ENCODE measurements around the gene LAMP2. TPM values are rescaled to one million over a fixed set of nuclear protein-coding genes. Genes with fewer than 3 reads are reported as not detected.
"Not testable (repeated sequence)": the region's sequence is repeated elsewhere in the genome, so short reads cannot be mapped to it uniquely, and the experiment has no call there.

Gene LAMP2
- total RNA-seq, result 10 to 100 TPM; 36.7 to 39.8 TPM

DNA sequence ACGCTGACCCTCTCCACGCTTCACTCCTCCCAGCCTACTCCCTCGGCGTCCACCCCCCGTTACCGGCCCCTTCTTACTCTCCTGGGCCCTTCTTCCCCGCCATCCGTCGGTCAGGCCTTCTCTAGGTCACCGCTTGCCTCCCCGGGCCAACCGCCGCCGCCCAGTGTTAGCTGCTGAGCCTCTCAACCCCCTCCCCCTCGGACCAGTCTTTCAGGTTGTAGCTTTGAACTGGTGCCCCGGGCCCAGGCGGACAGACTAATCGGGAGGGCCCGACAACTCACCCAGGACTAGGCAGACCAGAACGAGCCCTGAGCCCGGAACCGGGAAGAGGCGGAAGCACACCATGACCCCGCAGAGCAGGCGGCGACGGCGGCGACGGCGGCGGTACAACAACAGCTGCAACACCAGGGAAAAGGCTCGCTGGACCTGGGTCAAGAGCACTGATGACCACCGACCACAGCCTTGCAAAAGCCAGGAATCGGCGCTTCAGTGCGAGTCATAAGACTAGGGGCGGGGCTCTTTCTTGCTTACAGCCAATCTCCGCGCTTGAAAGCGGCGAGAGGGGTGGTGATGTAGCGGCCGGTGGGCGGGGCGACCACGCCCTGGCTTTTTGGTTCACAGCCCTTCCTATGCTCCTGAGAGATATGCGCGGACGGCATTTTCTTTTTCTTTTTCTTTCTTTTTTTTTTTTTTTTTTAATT is at the start of gene LAMP2:
Gene LAMP2 (minus strand): TSS at position 472 of the 701 bp plus-strand sequence. CDS start 127 bp downstream, at position 345.
- ChIA-PET CTCF (no interaction called here), POLR2A (interaction anchor here (0.6 to 1.4 kb wide), 2 partner anchors 17 to 306 kb away, joined by 3 to 4 read pairs; no protein-coding TSS in a partner anchor)

DNA sequence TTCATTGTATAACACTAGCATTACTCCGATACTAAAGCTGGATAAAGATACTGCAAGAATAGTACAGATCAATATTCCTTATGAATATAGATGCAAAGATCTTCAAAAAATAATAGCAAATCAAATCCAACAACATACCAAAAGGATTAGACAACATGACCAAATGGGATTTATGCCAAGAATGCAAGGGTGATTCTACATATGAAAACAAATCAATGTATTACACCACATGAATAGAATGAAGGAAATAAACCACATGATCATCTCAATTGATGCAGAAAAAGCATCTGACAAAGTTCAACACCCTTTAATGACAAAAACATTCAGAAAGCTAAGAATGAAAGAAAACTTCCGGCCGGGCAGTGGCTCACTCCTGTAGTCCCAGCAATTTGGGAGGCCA is 48.8 kb upstream of the LAMP2 start:
- POLR2A ChIA-PET, result no interaction called here
- CTCF ChIA-PET, result no interaction called here

DNA sequence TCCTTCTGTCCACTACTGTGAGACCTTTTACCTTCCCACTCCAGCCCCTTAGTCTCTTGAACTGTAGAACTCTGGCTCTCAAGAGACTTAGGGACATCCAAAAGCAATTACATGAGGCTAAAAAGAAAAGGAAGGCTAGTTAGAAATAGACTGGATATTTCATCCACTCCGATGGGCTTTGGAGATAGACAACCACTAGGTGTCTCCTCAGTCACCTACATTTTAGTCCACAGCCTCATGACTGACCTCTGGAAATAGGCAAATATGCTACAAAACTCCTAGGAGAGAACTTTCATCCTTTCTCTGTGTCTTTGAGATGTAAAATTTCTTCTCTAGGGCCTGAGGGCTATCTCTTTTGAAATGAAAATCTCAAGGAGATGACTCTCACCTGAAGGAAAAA is 45.1 kb upstream of the LAMP2 start:
- POLR2A ChIA-PET, result no interaction called here
- CTCF ChIA-PET, result interaction anchor here (0.7 kb wide), 1 partner anchor 207 kb away, joined by 4 read pairs; no protein-coding TSS in a partner anchor

DNA sequence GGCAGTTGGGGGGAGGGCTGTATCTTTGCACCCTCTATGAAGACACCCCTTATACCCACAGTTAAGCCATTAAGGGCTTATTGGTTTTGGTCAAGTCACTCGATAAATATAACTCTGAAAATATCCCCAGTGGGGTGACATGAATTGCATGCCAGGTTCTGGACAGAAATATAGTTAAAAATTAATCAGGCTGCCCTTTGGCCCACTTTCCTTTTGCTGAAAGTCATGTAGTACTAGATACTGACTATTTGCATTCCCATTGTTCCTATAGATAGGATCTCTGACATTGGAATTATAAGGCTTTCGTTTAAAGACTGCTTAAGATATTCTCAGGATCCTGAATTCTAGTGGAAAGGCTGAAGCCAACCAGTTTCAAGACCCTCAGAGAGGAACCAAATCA is 43.5 kb upstream of the LAMP2 start:
- CTCF ChIA-PET, result no interaction called here

DNA sequence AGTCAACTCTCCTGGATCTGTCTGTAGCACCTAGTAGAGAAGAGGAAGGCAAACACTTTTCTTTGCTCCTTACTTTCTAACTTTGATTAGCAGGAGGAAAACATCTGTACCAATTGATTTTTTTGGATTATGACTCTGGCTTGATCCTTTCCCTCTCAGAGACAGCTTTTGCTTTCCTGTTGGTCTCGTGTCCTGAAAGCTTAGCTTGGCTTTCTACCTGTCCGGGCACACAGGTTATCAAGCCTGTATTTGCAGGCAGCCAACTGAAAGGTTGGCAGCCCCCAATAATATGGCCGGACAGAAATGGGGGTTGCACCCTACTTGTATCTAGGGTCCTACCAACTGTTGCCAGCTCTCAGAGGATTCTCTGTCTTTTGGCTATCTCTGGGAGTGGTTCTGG is 43.1 kb upstream of the LAMP2 start:
- ChIA-PET POLR2A (no interaction called here), CTCF (no interaction called here)

More for the DNA sequence above, 43.5 kb upstream of the LAMP2 start:
- POLR2A ChIA-PET, result no interaction called here

DNA sequence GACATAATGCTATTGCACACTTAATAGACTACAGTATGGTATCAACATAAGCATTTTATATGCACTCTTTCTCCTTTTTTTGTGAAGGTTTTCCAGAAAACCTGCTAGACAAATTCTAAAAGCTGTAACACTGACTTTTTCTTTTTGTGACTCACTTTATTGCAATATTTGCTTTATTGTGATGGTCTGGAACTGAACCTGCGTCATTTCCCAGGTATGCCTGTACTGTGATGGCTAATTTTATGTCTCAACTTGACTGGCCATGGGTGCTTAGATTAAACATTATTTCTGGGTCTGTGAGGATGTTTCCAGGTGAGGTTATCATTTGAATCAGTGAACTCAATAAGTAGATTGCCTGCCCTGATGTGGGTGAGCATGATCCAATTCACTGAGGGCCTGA is 35.5 kb upstream of the LAMP2 start:
- ChIA-PET CTCF (no interaction called here), POLR2A (no interaction called here)

DNA sequence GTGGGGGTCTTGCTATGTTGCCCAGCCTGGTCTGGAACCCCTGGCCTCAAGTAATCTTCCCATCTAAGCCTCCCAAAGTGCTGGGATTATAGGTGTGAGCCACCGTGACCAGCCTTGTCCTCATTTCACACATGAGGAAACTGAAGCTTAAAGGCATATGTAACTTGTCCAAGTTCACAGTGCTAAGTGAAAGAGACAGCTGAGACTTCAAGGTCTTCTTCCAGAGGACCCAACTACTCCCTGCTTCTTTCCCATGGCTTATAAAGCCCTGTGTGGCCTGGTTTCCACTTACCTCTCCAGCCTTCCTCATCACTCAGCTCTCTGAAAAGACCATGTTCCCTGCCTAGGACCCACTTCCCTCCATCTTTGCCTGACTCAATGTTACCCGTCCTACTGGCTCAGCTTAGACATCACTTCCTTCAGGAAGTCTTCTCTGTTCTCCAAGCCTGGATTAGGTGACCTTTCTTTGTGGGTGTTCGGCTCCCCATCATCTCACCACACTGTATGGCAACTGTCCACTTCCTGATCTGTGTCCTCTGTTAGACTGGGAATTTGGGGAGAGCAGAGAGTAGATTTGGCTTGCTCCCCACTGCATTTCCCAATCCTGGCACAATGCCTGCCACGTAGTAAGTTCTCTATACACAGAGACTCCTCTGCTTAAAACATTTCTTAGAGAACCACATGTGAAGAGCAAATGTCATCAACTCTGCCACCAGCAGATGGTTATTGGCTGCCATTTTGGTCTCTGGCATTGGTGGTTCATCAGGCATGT is 30.4 kb upstream of the LAMP2 start:
- POLR2A ChIA-PET, result no interaction called here
- CTCF ChIA-PET, result interaction anchor here (0.6 kb wide), 1 partner anchor 371 kb away, joined by 3 read pairs; no protein-coding TSS in a partner anchor

DNA sequence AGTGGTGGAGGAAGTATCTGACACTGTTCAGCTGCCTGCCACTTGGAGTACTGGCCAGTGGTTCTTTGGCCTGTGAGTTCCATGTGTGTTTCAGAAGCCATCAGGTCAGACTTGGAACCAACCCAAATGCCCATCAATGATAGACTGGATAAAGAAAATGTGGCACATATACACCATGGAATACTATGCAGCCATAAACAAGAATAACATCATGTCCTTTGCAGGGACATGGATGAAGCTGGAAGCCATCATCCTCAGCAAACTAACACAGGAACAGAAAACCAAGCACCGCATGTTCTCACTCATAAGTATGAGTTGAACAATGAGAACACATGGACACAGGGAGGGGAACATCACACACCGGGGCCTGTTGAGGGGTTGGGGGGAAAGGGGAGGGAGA is 21.0 kb upstream of the LAMP2 start:
- CTCF ChIA-PET, POLR2A ChIA-PET: not testable (repeated sequence)

DNA sequence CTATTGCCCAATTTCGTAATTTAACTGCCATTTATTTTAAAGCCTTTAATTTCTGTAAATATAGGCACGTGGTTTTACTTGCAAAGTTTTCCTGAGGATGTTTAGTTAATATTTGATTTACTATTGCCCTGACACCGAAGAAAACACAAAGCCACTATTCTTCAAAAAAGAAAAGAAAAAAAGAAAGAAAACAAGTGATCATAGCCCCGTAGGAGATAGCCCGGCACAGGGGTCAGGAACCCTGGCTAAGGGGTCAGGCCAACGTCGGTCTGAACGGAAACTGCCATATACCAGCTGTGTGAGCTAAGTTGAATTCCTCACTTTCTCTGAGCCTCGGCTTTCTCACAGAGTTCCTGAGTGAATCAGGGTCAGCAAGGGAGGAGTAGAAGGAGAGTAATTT is 17.7 kb upstream of the LAMP2 start:
- CTCF ChIA-PET, result interaction anchor here (0.7 to 1.1 kb wide), 3 partner anchors 24 to 221 kb away, joined by 3 read pairs; no protein-coding TSS in a partner anchor
- POLR2A ChIA-PET, result no interaction called here

DNA sequence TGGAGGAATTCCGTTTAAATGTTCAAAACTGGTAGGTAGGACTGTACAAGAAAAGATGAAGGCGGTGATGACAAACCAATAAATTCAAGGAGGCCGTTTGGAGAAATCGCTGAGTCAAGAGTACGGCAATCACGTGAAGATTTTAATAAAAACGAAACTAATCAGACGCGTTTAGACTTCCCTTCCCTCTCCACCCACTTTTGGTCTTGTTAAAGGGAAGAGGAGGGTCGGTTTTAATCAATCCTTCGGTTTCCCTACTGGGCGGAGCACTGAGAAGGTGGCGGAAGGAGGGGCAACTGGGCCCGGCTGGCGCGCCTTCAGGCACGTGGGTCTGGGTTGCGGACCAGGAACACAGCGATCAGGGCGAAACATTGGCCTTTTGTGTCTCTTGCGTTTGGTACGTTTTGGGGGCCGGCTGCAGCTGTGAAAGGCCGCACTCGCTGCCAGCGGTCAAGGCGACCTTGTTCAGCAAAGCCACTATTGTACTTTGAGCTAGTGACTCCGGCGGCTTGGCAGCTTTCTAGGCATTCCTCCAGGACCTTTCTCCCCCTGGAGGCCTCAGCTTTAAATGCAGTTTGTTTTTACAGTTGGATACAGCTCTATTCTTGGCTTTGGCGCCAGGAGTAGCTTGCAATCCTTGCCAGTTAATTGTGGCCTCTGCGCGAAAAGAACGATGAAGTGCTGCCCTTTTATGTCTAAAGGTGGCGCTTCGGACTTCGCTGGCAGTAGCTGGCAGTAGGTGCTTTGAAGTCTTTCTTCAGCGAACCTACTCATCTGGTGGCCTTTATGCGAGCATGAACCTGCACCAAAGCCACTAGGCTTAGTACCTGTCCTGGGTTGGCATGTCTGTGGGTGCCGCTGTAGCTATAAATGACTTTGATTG is 16.8 kb upstream of the LAMP2 start:
- CTCF ChIA-PET, result interaction anchor here (0.9 to 1.1 kb wide), 2 partner anchors 114 to 220 kb away, joined by 3 read pairs; no protein-coding TSS in a partner anchor
- POLR2A ChIA-PET, result interaction anchor here (1.0 kb wide), 1 partner anchor 17 kb away, joined by 4 read pairs; the partner anchor contains the start of gene LAMP2

DNA sequence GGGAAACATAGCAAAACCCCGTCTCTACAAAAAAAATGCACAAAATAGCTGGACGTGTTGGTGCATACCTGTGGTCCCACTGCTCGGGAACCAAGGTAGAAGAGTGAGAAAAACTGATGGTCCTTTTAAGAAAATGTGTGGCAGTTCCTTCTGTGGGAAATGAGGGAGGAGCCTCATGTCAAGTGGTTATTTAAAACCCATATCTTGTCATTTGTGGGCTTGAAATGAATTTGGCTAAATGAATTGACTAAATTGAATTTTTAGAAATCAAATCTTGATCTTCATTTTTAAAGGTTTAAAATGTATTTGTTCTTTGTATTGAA is 16.2 kb upstream of the LAMP2 start:
- POLR2A ChIA-PET, result no interaction called here
- CTCF ChIA-PET, result no interaction called here

DNA sequence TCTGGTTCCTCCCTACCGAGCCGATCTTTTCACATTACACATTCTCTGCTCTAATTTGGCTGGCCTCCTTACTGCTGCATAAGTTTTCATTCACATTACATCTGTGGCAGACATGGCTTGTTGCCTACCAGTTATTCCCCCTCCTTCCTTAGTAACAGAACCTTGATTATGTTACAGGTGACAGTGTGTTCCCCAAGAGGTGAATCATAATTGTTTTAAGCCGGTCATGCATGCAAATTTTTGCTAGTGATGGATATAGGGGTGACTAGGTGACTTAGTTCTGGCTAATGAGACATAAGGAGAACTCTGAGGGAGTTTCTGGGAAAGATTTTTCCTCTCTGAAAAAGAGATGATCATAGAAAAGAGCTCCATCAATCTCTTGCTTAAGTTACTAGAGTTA is 8.4 kb upstream of the LAMP2 start:
- ChIA-PET POLR2A (no interaction called here), CTCF (no interaction called here)

DNA sequence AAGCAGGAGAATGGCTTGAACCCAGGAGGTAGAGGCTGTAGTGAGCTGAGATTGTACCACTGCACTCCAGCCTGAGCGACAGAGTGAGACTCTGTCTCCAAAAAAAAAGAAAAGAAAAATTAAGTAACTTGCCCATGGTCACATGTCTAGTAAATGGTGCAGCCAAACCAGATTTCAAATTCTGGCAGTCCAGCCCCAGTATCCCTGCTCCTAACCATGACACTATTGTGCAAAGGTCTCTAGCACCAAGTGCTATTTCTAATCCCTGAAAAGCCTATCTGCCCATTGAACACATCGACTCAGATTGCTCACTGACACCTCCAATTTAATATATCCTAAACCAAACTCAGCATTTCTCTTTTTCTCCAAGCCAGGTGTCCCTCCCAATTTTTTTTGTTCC is 7.6 kb upstream of the LAMP2 start:
- ChIA-PET CTCF (no interaction called here), POLR2A (no interaction called here)

DNA sequence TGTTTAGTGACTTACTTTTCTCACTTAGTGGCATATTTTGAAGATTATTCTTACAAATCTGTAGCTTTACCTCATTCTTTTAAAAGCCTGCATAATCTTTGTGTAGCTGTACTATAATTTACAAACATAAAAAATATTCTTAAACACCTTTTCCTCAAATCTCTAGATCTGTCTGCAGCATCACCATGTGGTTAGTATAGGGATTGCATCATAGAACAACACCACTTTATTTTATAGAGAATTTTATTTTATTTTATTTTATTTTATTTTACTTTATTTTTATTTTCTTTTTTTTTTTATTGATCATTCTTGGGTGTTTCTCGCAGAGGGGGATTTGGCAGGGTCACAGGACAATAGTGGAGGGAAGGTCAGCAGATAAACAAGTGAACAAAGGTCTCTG is 6.4 kb upstream of the LAMP2 start:
- CTCF ChIA-PET, POLR2A ChIA-PET: not testable (repeated sequence)

DNA sequence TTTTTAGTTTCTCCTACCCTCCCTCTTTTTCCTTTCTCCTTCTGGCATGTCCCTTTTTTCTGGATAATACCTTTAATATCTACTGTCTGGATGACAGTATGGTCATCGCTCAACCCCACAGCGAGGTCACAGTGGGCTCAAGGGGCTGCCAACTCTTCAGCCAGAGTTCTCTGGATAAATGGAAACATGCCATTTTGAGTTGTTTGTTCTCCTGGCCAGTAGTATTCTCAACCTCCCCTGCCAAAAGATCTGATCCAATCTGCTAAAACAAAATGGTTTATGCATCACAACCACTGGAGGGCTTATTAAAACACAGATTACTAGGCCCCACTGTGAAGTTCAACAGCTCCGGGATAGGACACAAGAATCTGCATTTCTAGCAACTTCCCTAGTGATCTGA is 5.0 kb upstream of the LAMP2 start:
- ChIA-PET POLR2A (no interaction called here), CTCF (no interaction called here)

DNA sequence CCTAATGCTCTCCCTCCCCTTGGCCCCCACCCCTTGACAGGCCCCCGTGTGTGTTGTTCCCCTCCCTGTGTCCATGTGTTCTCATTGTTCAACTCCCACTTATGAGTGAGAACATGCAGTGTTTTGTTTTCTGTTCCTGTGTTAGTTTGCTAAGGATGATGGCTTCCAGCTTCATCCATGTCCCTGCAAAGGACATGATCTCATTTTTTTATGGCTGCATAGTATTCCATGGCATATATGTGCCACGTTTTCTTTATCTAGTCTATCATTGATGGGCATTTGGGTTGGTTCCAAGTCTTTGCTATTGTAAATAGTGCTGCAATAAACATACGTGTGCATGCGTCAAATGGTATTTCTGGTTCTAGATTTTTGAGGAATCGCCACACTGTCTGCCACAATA is 561 bp upstream of the LAMP2 start:
- CTCF ChIA-PET, result not testable (repeated sequence)

DNA sequence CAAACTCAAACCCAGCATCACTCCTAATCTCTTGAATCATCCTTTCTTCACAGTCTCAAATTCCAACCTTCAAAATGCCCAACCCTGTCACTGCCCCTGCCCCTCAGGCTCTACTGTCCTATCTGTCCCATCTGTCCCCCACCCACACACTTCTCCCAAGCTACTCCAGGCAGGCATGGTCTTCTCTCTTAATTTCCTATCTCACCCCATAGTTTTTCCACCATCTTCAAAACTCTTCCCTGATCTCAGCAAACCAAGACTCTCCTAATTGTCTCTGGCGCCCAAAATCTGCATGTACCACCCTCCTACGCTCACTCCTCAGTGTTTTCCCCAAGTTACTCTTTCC is 644 bp downstream of the LAMP2 start:
- ChIA-PET POLR2A (interaction anchor here (1.4 kb wide), 1 partner anchor 18 kb away, joined by 4 read pairs; no protein-coding TSS in a partner anchor), CTCF (no interaction called here)

More for the DNA sequence above, 561 bp upstream of the LAMP2 start:
- POLR2A ChIA-PET, result interaction anchor here (0.6 to 1.4 kb wide), 2 partner anchors 16 to 305 kb away, joined by 3 to 4 read pairs; no protein-coding TSS in a partner anchor

DNA sequence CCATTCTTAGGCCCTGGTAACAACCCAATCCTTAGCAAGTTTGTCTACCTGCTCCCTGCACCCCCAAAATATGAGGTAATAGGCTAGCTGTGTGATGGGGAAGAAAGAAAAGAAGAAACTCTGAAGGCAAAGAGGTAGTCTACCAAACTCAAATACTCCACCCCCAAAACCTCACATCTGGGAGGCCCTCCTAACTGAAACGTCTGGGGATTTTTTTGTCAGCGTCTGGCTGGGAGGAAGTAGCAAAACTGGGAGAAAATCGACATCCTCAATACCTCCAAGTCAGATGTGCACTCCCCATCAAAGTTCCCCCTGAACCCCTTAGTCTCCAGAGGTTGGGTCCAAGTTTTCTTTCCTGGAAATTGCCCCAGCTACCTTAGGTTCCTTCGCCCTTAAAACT is 1.0 kb downstream of the LAMP2 start:
- CTCF ChIA-PET, result no interaction called here
- POLR2A ChIA-PET, result interaction anchor here (1.4 kb wide), 1 partner anchor 18 kb away, joined by 4 read pairs; no protein-coding TSS in a partner anchor

DNA sequence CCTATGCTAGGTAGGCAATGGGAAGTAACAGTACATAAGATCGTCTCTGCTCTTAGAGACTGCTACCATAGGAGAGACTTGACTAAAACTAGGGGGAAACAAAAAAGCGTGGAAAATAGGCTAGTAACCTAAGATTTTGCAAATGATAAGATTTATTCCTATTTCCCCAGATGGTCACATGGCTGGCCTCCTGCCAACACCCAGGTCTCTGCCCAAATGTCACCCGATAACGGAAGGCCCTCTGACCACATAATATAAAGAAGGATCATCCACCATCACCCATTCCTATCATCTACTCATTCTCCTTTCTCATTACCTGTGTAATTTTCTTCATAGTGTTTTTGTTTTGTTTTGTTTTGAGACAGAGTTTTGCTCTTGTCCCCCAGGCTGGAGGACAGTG is 4.7 kb downstream of the LAMP2 start:
- ChIA-PET POLR2A (no interaction called here), CTCF (no interaction called here)

DNA sequence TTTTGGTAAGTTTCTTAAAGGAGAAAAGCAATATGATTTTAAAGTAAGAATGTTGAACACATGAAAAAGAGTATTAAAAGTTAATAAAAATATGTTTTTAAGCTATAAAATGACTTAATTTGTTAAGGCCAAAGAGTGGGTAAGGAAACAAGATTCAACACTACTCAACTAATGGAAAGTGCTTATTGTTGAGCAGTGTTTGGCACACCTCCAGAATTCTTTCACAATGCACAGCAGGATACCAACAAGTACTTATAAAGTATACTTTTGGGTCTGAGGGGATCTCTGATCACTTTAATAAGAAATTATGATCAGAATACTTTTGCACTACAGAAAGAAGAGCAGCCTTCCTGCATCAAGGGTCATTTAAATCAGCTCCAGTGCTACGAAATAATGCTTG is 5.9 kb downstream of the LAMP2 start:
- CTCF ChIA-PET, result interaction anchor here (0.6 kb wide), 1 partner anchor 24 kb away, joined by 3 read pairs; no protein-coding TSS in a partner anchor

More for the DNA sequence above, 5.9 kb downstream of the LAMP2 start:
- POLR2A ChIA-PET, result no interaction called here
